OCI-LY3 (cell line): ENCODE data around the gene SLC27A4.

Source experiments
- H2AFZ ChIP-seq: fragments of 200-600, 300-600 bp; shearing (Covaris generic); 2 replicates; pipeline ENCODE4 v1.6.0; 2014; ENCODE audit warnings: antibody characterized with exemption, low read depth, low read length
- H3K27ac ChIP-seq: fragments of 200-600, 300-600 bp; sonication (generic); 2 replicates; pipeline ENCODE4 v1.5.1; 2014; ENCODE audit warnings: mild to moderate bottlenecking, low read length, moderate library complexity, mixed read lengths
- H3K27me3 ChIP-seq: fragments of 200-600, 300-600 bp; sonication (generic); 2 replicates; pipeline ENCODE4 v1.6.1; 2014; ENCODE audit warnings: low read depth, low read length, mixed read lengths
- H3K36me3 ChIP-seq: fragments of 200-600, 300-600 bp; sonication (generic); replicated peaks from 2 replicates; pipeline ENCODE3; 2014; ENCODE audit warnings: low read depth, low read length, mixed read lengths
- H3K4me1 ChIP-seq: fragments of 300-600, 200-600 bp; sonication (generic); 2 replicates; pipeline ENCODE4 v1.6.1; 2014; ENCODE audit warnings: low read length, mixed read lengths
- H3K4me2 ChIP-seq: fragments of 200-600, 300-600 bp; sonication (generic); 2 replicates; pipeline ENCODE4 v1.6.1; 2014; ENCODE audit warnings: low read length, mixed read lengths
- H3K4me3 ChIP-seq: fragments of 300-600, 200-600 bp; sonication (generic); 2 replicates; pipeline ENCODE4 v1.5.1; 2014; ENCODE audit warnings: antibody characterized with exemption, mild to moderate bottlenecking, low read length, moderate library complexity
- H3K79me2 ChIP-seq: fragments of 300-600, 200-600 bp; shearing (Covaris generic); 2 replicates; pipeline ENCODE4 v1.6.1; 2014; ENCODE audit warnings: mild to moderate bottlenecking, low read length, mixed read lengths
- H3K9ac ChIP-seq: fragments of 300-600, 200-600 bp; shearing (Covaris generic); 2 replicates; pipeline ENCODE4 v1.6.0; 2014; ENCODE audit warnings: mild to moderate bottlenecking, low read length, moderate library complexity
- H3K9me3 ChIP-seq: fragments of 200-600, 300-600 bp; shearing (Covaris generic); 2 replicates; pipeline ENCODE4 v1.6.1; 2014; ENCODE audit warnings: low read length, mixed read lengths; ENCODE audit not compliant: insufficient read depth
- H4K20me1 ChIP-seq: fragments of 200-600, 300-600 bp; sonication (generic); 2 replicates; pipeline ENCODE4 v1.6.1; 2016; ENCODE audit warnings: low read length, mixed read lengths; ENCODE audit not compliant: insufficient read depth
- EZH2phosphoT487 ChIP-seq: fragments of 200-600 bp; shearing (Covaris generic); IDR thresholded peaks from 2 replicates; pipeline ENCODE4 v1.6.1; 2018; ENCODE audit warnings: antibody characterized with exemption, mixed run types, low read depth
- TF ChIP-seq, protein P1 (sequence below): fragments of 200-600, 300-600 bp; sonication (generic); IDR thresholded peaks from 2 replicates; pipeline ENCODE4 v1.5.1; 2014; ENCODE audit warnings: antibody characterized with exemption, low read length, low read depth

Gene SLC27A4

DNA sequence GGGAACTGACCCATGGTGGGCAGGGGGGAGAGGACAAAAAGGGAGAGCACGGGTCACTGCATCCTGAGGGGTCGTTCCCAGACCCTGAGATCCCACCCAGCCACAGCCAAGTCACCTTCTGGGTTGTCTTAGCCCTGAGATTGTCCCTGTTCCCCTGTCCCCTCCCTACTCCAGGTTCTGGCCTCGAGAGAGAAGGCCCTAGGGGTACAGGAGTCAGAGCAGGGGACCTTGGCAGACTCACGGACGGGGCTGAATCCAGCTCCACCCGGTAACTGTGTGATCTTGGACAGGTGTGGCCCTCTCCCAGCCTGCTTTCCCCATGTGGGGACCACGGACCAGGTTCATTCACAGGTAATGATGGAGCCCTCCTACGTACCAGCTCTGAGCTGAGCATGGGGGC is 69.1 kb downstream of the SLC27A4 start:
- no peak overlapping the region for H3K9ac ChIP-seq
- no peak overlapping the region for H3K4me3 ChIP-seq
- H3K27ac ChIP-seq, result no peak overlapping the region
- H3K9me3 ChIP-seq, result no peaks in the 10 kb centered on the region
- H3K4me1 ChIP-seq, result no peaks in the 10 kb centered on the region
- no peak for TF ChIP-seq EZH2phosphoT487
- TF ChIP-seq, protein P1, sequence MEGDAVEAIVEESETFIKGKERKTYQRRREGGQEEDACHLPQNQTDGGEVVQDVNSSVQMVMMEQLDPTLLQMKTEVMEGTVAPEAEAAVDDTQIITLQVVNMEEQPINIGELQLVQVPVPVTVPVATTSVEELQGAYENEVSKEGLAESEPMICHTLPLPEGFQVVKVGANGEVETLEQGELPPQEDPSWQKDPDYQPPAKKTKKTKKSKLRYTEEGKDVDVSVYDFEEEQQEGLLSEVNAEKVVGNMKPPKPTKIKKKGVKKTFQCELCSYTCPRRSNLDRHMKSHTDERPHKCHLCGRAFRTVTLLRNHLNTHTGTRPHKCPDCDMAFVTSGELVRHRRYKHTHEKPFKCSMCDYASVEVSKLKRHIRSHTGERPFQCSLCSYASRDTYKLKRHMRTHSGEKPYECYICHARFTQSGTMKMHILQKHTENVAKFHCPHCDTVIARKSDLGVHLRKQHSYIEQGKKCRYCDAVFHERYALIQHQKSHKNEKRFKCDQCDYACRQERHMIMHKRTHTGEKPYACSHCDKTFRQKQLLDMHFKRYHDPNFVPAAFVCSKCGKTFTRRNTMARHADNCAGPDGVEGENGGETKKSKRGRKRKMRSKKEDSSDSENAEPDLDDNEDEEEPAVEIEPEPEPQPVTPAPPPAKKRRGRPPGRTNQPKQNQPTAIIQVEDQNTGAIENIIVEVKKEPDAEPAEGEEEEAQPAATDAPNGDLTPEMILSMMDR, result no peak
- H3K79me2 ChIP-seq, result no peaks in the 10 kb centered on the region
- no peak overlapping the region for H2AFZ ChIP-seq
- no peaks in the 10 kb centered on the region for H3K36me3 ChIP-seq
- H3K27me3 ChIP-seq, result peaks cover 8% of the 10 kb centered on the region; the same call in 1 of the 2 replicates
- H4K20me1 ChIP-seq, result no peaks in the 10 kb centered on the region
- H3K4me2 ChIP-seq, result no peak overlapping the region

DNA sequence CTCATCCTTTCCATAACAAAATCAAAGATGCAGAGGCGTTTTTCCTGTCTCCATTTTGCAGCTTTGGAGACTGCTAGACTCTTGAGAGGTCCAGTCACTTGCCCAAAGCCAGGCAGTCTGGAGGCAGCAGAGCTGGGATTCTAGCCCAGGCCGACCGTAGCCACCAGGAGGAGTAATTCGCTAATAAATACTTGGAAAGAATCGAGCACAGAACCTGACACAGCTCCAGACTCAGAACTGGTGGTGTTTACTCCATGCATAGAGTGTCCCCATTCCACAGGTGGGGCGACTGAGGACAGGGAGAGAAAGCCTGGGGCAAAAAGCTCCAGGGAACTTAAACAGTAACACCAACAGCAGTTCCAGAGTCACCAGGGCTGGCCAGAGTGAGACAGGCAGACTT is 69.7 kb downstream of the SLC27A4 start:
- Histone ChIP-seq H3K4me3 (no peak overlapping the region), H3K27ac (no peak overlapping the region), H3K9ac (no peak overlapping the region), H4K20me1 (no peaks in the 10 kb centered on the region), H3K4me2 (no peak overlapping the region), H3K27me3 (peaks cover 13% of the 10 kb centered on the region; the same call in 1 of the 2 replicates), H3K79me2 (no peaks in the 10 kb centered on the region), H2AFZ (no peak overlapping the region), H3K36me3 (no peaks in the 10 kb centered on the region), H3K9me3 (no peaks in the 10 kb centered on the region), H3K4me1 (no peaks in the 10 kb centered on the region)
- TF ChIP-seq EZH2phosphoT487, result no peak
- TF ChIP-seq, protein P1, result peak; percentile 25; the same call in 1 of the 2 replicates
